Retinal pigment epithelial cell (primary cell): ENCODE measurements around the gene SP9.

Source experiments
- DNase-seq: peaks from one replicate; pipeline ENCODE4 v3.0.0-alpha.2; 2010; ENCODE audit warnings: low read depth
- H3K4me3 ChIP-seq: 2 replicates; pipeline ENCODE4 v1.5.1; 2011; ENCODE audit warnings: mild to moderate bottlenecking, low read length, control low read depth, moderate library complexity
- CTCF ChIP-seq: conservative IDR thresholded peaks from 2 replicates; pipeline ENCODE4 v1.5.1; 2011; ENCODE audit warnings: low read depth, low read length, control low read depth, inconsistent platforms

The SP9 gene

GRCh38 chr2:174334278-174334715 lies 457 bp upstream of the SP9 start:
- no peak for DNase-seq
- TF ChIP-seq CTCF, result no peak
- no peak overlapping the region for H3K4me3 ChIP-seq

GRCh38 chr2:174335254-174335987 lies 667 bp downstream of the SP9 start:
- no peak for TF ChIP-seq CTCF
- H3K4me3 ChIP-seq, result no peak overlapping the region
- DNase-seq, result no peak

- DNase-seq, result no peak
- H3K4me3 ChIP-seq, result no peak overlapping the region
- no peak for TF ChIP-seq CTCF
Observed at GRCh38 chr2:174335988-174336500, 1.3 kb downstream of the SP9 start.

- TF ChIP-seq CTCF, result no peak
- H3K4me3 ChIP-seq, result no peak overlapping the region
- no peak for DNase-seq
Observed at GRCh38 chr2:174336501-174337336, 2.0 kb downstream of the SP9 start.

GRCh38 chr2:174337337-174338146 lies 2.8 kb downstream of the SP9 start:
- no peak for TF ChIP-seq CTCF
- DNase-seq, result no peak
- H3K4me3 ChIP-seq, result no peak overlapping the region

- no peak overlapping the region for H3K4me3 ChIP-seq
- DNase-seq, result no peak
- no peak for TF ChIP-seq CTCF
Observed at GRCh38 chr2:174338147-174338605, 3.4 kb downstream of the SP9 start.
